ENCODE measurements around the gene CTRL. TPM values are rescaled to one million over a fixed set of nuclear protein-coding genes. Genes with fewer than 3 reads are reported as not detected.

The CTRL gene
- polyA plus RNA-seq, 1 of the 3 experiments (the other 2 are of a cell fraction): 1.9 TPM

DNA sequence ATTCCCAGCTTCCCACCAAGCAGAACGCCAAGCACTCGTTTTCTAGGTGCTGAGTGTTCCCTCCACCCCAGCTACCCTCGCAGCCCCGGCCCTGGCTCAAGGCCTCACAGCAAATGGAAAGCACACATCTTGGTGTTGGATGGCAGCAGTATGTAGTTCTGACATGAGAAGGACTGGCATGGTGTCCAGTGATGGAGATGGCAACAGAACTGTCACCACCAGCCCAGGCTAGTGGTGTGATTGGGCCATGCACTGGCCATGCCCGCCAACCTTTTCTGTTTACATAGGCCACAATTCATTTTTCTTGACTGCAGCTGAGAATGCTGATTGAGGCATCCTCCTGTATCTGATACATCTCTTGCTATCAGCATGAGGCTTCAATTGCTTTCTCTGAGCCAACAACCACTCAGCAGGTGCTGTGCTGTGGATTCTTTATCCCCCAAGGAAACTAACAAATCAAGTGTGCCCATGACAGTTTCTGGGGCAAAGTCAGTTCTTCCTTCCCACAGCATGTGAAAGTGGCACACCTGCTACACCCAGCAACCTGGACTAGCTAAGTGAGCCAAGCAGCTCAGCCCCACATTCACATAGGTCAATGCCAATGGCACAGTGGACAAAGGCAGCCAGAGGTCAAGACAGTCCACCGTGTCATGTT, 32.9 kb upstream of the CTRL start:
- TF ChIP-seq GABPA (IDR thresholded peaks at IDR 0.05; ENCODE audit: low read depth) (no peak), NRF1 (IDR thresholded peaks at IDR 0.05; ENCODE audit: low read depth, low read length) (no peak), YY1 (IDR thresholded peaks at IDR 0.05; ENCODE audit: low read depth) (no peak), RAD21 (IDR thresholded peaks at IDR 0.05; ENCODE audit: low read length) (no peak), TEAD4 (IDR thresholded peaks at IDR 0.05; ENCODE audit: borderline replicate concordance, insufficient read depth) (no peak), EP300 (IDR thresholded peaks at IDR 0.05; ENCODE audit: borderline replicate concordance in 1 of 2, low read depth in 1 of 2, low read length in 1 of 2) (no peak), NFIC (IDR thresholded peaks at IDR 0.05; ENCODE audit: borderline replicate concordance) (no peak), RFX5 (IDR thresholded peaks at IDR 0.05; ENCODE audit: low read length) (no peak), POLR2AphosphoS5 (IDR thresholded peaks at IDR 0.05; ENCODE audit: low read depth, low read length) (no peak), CHD2 (IDR thresholded peaks at IDR 0.05; ENCODE audit: low read length, partially characterized antibody) (no peak), FOXM1 (IDR thresholded peaks at IDR 0.05; ENCODE audit: low read depth) (no peak)
- TF ChIP-seq, protein P1, sequence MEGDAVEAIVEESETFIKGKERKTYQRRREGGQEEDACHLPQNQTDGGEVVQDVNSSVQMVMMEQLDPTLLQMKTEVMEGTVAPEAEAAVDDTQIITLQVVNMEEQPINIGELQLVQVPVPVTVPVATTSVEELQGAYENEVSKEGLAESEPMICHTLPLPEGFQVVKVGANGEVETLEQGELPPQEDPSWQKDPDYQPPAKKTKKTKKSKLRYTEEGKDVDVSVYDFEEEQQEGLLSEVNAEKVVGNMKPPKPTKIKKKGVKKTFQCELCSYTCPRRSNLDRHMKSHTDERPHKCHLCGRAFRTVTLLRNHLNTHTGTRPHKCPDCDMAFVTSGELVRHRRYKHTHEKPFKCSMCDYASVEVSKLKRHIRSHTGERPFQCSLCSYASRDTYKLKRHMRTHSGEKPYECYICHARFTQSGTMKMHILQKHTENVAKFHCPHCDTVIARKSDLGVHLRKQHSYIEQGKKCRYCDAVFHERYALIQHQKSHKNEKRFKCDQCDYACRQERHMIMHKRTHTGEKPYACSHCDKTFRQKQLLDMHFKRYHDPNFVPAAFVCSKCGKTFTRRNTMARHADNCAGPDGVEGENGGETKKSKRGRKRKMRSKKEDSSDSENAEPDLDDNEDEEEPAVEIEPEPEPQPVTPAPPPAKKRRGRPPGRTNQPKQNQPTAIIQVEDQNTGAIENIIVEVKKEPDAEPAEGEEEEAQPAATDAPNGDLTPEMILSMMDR (IDR thresholded peaks at IDR 0.05): no peak
- TF ChIP-seq, protein P2, sequence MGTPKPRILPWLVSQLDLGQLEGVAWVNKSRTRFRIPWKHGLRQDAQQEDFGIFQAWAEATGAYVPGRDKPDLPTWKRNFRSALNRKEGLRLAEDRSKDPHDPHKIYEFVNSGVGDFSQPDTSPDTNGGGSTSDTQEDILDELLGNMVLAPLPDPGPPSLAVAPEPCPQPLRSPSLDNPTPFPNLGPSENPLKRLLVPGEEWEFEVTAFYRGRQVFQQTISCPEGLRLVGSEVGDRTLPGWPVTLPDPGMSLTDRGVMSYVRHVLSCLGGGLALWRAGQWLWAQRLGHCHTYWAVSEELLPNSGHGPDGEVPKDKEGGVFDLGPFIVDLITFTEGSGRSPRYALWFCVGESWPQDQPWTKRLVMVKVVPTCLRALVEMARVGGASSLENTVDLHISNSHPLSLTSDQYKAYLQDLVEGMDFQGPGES (IDR thresholded peaks at IDR 0.05; ENCODE audit: low read depth, low read length): no peak
- TF ChIP-seq, protein P3, sequence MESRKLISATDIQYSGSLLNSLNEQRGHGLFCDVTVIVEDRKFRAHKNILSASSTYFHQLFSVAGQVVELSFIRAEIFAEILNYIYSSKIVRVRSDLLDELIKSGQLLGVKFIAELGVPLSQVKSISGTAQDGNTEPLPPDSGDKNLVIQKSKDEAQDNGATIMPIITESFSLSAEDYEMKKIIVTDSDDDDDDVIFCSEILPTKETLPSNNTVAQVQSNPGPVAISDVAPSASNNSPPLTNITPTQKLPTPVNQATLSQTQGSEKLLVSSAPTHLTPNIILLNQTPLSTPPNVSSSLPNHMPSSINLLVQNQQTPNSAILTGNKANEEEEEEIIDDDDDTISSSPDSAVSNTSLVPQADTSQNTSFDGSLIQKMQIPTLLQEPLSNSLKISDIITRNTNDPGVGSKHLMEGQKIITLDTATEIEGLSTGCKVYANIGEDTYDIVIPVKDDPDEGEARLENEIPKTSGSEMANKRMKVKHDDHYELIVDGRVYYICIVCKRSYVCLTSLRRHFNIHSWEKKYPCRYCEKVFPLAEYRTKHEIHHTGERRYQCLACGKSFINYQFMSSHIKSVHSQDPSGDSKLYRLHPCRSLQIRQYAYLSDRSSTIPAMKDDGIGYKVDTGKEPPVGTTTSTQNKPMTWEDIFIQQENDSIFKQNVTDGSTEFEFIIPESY (IDR thresholded peaks at IDR 0.05; ENCODE audit: borderline replicate concordance, low read depth): no peak
- TF ChIP-seq, protein P4, sequence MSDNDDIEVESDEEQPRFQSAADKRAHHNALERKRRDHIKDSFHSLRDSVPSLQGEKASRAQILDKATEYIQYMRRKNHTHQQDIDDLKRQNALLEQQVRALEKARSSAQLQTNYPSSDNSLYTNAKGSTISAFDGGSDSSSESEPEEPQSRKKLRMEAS (IDR thresholded peaks at IDR 0.05; ENCODE audit: low read depth): no peak
- Histone ChIP-seq H3K27ac (ENCODE audit: low read depth in 2 of 2, low read length in 1 of 2) (no peak overlapping the region; a peak in 1 of 4 replicates), H3K4me3 (ENCODE audit: low read depth in 2 of 2, low read length in 1 of 2) (no peak overlapping the region), H3K4me2 (peak overlapping the region; percentile 96; the same call in 1 of the 2 replicates), H3K79me2 (ENCODE audit: insufficient read depth) (peaks cover 79% of the 10 kb centered on the region), H3K27me3 (ENCODE audit: insufficient read depth) (no peaks in the 10 kb centered on the region), H3K9me2 (no peaks in the 10 kb centered on the region), H2AFZ (ENCODE audit: low read depth) (no peak overlapping the region), H4K20me1 (ENCODE audit: insufficient read depth) (peaks cover 58% of the 10 kb centered on the region), H3F3A (replicated peaks; ENCODE audit: insufficient read depth) (peaks cover 4% of the 10 kb centered on the region), H3K9ac (no peak overlapping the region), H3K36me3 (replicated peaks in 1 of 2; ENCODE audit: control insufficient read depth in 1 of 2, insufficient read depth in 2 of 2, low read length in 1 of 2) (peaks cover 31 to 41% of the 10 kb centered on the region in 2 experiments), H3K9me3 (no peaks in the 10 kb centered on the region), H3K4me1 (ENCODE audit: control insufficient read depth in 1 of 2, insufficient read depth in 2 of 2, low read depth in 1 of 2, low read length in 1 of 2) (peaks cover 15 to 45% of the 10 kb centered on the region in 2 experiments; a peak in 3 of 4 replicates)
- CTCF ChIA-PET: interaction anchor here (0.7 to 1.4 kb wide), 6 partner anchors 20 to 162 kb away, joined by 3 to 7 read pairs (median 3); no protein-coding TSS in a partner anchor
- POLR2A ChIA-PET: interaction anchor here (1.1 kb wide), 1 partner anchor 18 kb away, joined by 4 read pairs; no protein-coding TSS in a partner anchor
- no peak for DNase-seq
- WGBS (ENCODE audit: low lambda C conversion rate): 97% methylated on average over 5 of the region's 6 CpGs

Data from SK-N-SH (cell line).